Measurements from ENCODE around the gene ZDHHC24. TPM values are rescaled to one million over a fixed set of nuclear protein-coding genes. Genes with fewer than 3 reads are reported as not detected.

The ZDHHC24 gene
- total RNA-seq, 6 experiments from 2014 or later: 3.6 to 15.5 (median 5.8) TPM

DNA sequence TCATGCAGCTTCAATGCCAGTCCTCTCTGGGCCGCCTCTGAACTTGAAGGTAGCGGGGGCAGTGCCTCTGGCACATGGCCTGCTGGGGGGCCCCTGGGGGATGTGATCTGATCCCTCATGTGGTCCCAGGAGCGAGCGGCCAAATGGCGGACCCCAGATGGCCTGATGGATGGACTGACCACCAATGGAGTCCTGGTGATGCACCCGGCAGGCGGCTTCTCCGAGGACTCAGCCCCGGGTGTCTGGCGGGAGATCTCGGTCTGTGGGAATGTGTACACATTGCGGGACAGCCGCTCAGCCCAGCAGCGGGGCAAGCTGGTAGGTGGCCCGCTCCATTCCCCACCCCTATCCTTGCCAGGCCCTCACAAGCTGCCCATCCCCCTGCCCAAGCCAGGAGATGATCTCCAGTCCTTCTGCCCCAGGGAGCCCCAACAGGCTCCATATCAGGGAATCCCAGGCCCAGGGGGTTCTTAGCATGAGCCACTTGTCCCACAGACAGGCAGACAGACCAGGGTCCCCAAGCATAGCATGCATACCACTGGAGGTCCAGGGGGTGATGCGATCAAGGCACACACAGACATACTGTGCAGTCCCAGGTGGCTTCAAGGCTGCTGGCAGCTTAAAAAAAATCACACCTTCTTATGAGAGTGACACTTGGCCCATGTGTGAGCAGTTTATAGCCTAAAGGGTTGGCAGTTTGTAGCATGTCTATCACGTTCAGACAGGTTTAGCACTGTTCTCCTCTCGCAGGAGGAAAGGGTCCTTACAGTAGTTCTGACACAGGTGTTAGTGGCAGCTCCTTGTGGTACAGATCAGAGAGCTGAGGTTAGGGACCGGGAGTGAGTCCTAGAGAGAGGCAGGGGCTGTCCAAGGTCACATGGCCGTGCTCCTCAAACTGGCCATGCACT, 72.0 kb downstream of the ZDHHC24 start:
- DNase-seq (peak in 1 of 3 donors; percentile 42), ATAC-seq (no peak)
- no peaks in the 10 kb centered on the region for H3K27me3 ChIP-seq
- H3K9me3 ChIP-seq: no peaks in the 10 kb centered on the region
- no peaks in the 10 kb centered on the region for H3K4me1 ChIP-seq
- intact Hi-C loops (cut with DNase I): no loop called here
- H3K36me3 ChIP-seq: no peaks in the 10 kb centered on the region
- TF ChIP-seq, protein P1, sequence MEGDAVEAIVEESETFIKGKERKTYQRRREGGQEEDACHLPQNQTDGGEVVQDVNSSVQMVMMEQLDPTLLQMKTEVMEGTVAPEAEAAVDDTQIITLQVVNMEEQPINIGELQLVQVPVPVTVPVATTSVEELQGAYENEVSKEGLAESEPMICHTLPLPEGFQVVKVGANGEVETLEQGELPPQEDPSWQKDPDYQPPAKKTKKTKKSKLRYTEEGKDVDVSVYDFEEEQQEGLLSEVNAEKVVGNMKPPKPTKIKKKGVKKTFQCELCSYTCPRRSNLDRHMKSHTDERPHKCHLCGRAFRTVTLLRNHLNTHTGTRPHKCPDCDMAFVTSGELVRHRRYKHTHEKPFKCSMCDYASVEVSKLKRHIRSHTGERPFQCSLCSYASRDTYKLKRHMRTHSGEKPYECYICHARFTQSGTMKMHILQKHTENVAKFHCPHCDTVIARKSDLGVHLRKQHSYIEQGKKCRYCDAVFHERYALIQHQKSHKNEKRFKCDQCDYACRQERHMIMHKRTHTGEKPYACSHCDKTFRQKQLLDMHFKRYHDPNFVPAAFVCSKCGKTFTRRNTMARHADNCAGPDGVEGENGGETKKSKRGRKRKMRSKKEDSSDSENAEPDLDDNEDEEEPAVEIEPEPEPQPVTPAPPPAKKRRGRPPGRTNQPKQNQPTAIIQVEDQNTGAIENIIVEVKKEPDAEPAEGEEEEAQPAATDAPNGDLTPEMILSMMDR (IDR thresholded peaks at IDR 0.05): no peak
- TF ChIP-seq POLR2A (IDR thresholded peaks at IDR 0.05): no peak
- WGBS (ENCODE audit: insufficient coverage, low coverage, low lambda C conversion rate, missing lambda C conversion rate): no CpG with 5 or more reads among the region's 20 CpGs
- no peak overlapping the region for H3K4me3 ChIP-seq
- H3K27ac ChIP-seq: no peak overlapping the region

DNA sequence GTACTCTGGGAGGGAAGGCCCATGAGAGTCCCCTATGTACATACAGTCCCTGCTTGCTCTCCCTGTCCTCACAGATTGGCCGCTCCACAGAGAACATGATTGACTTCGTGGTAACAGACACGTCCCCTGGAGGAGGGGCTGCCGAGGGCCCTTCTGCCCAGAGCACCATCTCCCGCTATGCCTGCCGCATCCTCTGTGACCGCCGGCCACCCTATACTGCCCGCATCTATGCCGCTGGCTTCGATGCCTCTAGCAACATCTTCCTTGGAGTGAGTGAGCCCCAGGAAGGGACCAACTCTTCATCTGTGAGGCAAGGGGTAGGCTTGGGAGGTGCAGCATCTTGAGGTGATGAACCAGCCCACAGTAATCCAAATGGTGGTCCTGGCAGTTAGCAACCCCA, 72.7 kb downstream of the ZDHHC24 start:
- intact Hi-C loops (cut with DNase I): no loop called here
- Histone ChIP-seq H3K4me1 (no peaks in the 10 kb centered on the region), H3K27me3 (no peaks in the 10 kb centered on the region), H3K9me3 (no peaks in the 10 kb centered on the region), H3K36me3 (no peaks in the 10 kb centered on the region), H3K4me3 (no peak overlapping the region), H3K27ac (no peak overlapping the region)
- no peak for DNase-seq
- TF ChIP-seq, protein P1 (IDR thresholded peaks at IDR 0.05): no peak
- no peak for TF ChIP-seq POLR2A (IDR thresholded peaks at IDR 0.05)
- WGBS (ENCODE audit: insufficient coverage, low coverage, low lambda C conversion rate, missing lambda C conversion rate): 100% methylated on average over 3 of the region's 11 CpGs
- ATAC-seq: no peak

DNA sequence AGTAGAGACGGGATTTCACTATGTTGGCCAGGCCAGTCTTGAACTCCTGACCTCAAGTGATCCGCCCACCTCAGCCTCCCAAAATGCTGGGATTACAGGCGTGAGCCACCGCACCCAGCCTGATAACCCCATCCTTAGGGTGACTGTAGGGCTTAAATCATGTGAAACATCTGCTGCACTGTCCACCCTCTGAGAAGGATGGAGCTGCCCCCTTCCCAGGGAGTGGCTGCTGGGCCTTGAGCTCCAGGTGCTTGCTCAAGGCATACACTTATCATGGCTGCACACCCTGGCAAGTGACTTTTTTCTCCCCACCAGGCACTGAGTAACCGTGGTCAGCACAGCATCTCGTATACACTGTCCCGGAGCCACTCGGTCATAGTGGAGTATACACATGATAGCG, 73.8 kb downstream of the ZDHHC24 start:
- H3K27me3 ChIP-seq: no peaks in the 10 kb centered on the region
- no peak for DNase-seq
- no peak for ATAC-seq
- 94% methylated on average over 4 of the region's 9 CpGs for WGBS (ENCODE audit: insufficient coverage, low coverage, low lambda C conversion rate, missing lambda C conversion rate)
- no peak overlapping the region for H3K27ac ChIP-seq
- no peaks in the 10 kb centered on the region for H3K36me3 ChIP-seq
- TF ChIP-seq, protein P1 (IDR thresholded peaks at IDR 0.05): no peak
- no peak for TF ChIP-seq POLR2A (IDR thresholded peaks at IDR 0.05)
- no peak overlapping the region for H3K4me3 ChIP-seq
- peaks cover 0 to 8% (median 0%) of the 10 kb centered on the region in 4 donors for H3K4me1 ChIP-seq
- H3K9me3 ChIP-seq: no peaks in the 10 kb centered on the region
- intact Hi-C loops (cut with DNase I): no loop called here

DNA sequence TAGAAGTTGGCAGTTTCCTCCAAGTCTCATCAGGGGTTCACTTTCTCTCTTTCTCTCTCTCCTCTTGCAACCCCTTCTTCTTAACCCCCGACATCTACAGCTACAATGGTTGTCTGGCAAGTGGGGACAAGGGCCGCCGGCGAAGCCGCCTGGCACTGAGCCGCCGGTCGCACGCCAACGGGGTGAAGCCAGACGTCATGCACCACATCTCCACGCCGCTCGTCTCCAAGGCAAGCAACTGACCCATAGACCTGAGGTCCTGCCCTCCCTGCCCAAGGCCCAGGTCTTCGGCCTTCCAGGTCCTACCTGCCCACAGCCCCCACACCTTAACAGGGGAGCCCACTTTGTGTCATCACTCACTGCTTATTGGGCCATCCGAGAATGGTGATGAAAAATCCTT, 74.7 kb downstream of the ZDHHC24 start:
- 92% methylated on average over 2 of the region's 16 CpGs for whole genome bisulfite sequencing (ENCODE audit: insufficient coverage, low coverage, low lambda C conversion rate, missing lambda C conversion rate)
- intact Hi-C loops (cut with DNase I): no loop called here
- ATAC-seq (no peak), DNase-seq (no peak)
- Histone ChIP-seq H3K27me3 (no peaks in the 10 kb centered on the region), H3K9me3 (no peaks in the 10 kb centered on the region), H3K4me3 (no peak overlapping the region), H3K36me3 (no peaks in the 10 kb centered on the region), H3K4me1 (peaks cover 0 to 8% (median 0%) of the 10 kb centered on the region in 4 donors), H3K27ac (no peak overlapping the region)
- TF ChIP-seq, protein P1 (IDR thresholded peaks at IDR 0.05): no peak
- TF ChIP-seq POLR2A (IDR thresholded peaks at IDR 0.05): no peak

Other genes starting within 250 kb of the ZDHHC24 start
- gene CD248, start 229.0 kb downstream of the ZDHHC24 start, total RNA-seq: 1 to 10 TPM in 3 of 6 experiments, under 1 TPM in 3; 0.37 to 3.2 (median 0.94) TPM
- 1 to 10 TPM in 3 of 6 experiments, under 1 TPM in 3; 0.46 to 1.8 (median 0.94) TPM for gene RIN1, start 209.6 kb downstream of the ZDHHC24 start, total RNA-seq
- 10 to 100 TPM in 5 of 6 experiments, 1 to 10 TPM in 1; 8.2 to 31.9 (median 12.1) TPM for gene BRMS1, start 200.9 kb downstream of the ZDHHC24 start, total RNA-seq
- gene B4GAT1, start 198.4 kb downstream of the ZDHHC24 start, total RNA-seq: 10 to 100 TPM in 5 of 6 experiments, 1 to 10 TPM in 1; 6.3 to 25.4 (median 15.6) TPM
- gene SLC29A2, start 174.3 kb downstream of the ZDHHC24 start, total RNA-seq: 1 to 10 TPM in 4 of 6 experiments, under 1 TPM in 2; 0.35 to 2.2 (median 1.1) TPM
- gene NPAS4, start 125.0 kb downstream of the ZDHHC24 start, total RNA-seq: not detected
- 10 to 100 TPM; 17.6 to 34.1 (median 28.6) TPM for gene MRPL11, start 107.2 kb downstream of the ZDHHC24 start, total RNA-seq
- gene PELI3, start 79.1 kb downstream of the ZDHHC24 start, total RNA-seq: 1 to 10 TPM; 2.0 to 5.3 (median 3.2) TPM
- gene DPP3, start 65.6 kb downstream of the ZDHHC24 start, total RNA-seq: 10 to 100 TPM; 18.0 to 25.6 (median 22.0) TPM
- gene BBS1, start 35.4 kb downstream of the ZDHHC24 start, total RNA-seq: 10 to 100 TPM in 4 of 6 experiments, 1 to 10 TPM in 2; 6.2 to 18.1 (median 11.2) TPM
- not detected for gene ACTN3, start 855 bp upstream of the ZDHHC24 start, total RNA-seq
- 10 to 100 TPM; 35.3 to 54.4 (median 44.7) TPM for gene CTSF, start 22.6 kb upstream of the ZDHHC24 start, total RNA-seq
- gene CCDC87, start 47.0 kb upstream of the ZDHHC24 start, total RNA-seq: under 1 TPM in 5 of 6 experiments, not detected in 1; 0.07 to 0.37 (median 0.12) TPM
- 10 to 100 TPM; 22.6 to 54.2 (median 34.3) TPM for gene CCS, start 47.1 kb upstream of the ZDHHC24 start, total RNA-seq
- gene RBM14, start 70.6 kb upstream of the ZDHHC24 start, total RNA-seq: 10 to 100 TPM; 25.1 to 63.7 (median 27.4) TPM
- gene RBM4, start 92.7 kb upstream of the ZDHHC24 start, total RNA-seq: 10 to 100 TPM; 40.3 to 57.0 (median 48.4) TPM
- gene RBM4B, start 131.8 kb upstream of the ZDHHC24 start, total RNA-seq: 1 to 10 TPM; 3.6 to 9.4 (median 6.9) TPM
- 10 to 100 TPM; 20.7 to 67.1 (median 50.7) TPM for gene SPTBN2, start 183.2 kb upstream of the ZDHHC24 start, total RNA-seq

Data from right lobe of liver (tissue), 6 donors.